ENCODE results near the gene CACYBP.
A peak's percentile ranks its signal among the peaks of the same experiment; 100 is the strongest.

The CACYBP gene, protein sequence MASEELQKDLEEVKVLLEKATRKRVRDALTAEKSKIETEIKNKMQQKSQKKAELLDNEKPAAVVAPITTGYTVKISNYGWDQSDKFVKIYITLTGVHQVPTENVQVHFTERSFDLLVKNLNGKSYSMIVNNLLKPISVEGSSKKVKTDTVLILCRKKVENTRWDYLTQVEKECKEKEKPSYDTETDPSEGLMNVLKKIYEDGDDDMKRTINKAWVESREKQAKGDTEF

GRCh38 chr1:174999936-175000696, at the start of gene CACYBP:
Gene CACYBP (plus strand): TSS chr1:174999947. CDS start chr1:175000181, 234 bp downstream.
- no peak for DNase-seq (ENCODE audit: low read depth)

- DNase-seq (ENCODE audit: low read depth): no peak
Observed at GRCh38 chr1:174953285-174954072, 46.3 kb upstream of the CACYBP start.

GRCh38 chr1:174954073-174954460, 45.7 kb upstream of the CACYBP start:
- DNase-seq (ENCODE audit: low read depth): no peak

DNA sequence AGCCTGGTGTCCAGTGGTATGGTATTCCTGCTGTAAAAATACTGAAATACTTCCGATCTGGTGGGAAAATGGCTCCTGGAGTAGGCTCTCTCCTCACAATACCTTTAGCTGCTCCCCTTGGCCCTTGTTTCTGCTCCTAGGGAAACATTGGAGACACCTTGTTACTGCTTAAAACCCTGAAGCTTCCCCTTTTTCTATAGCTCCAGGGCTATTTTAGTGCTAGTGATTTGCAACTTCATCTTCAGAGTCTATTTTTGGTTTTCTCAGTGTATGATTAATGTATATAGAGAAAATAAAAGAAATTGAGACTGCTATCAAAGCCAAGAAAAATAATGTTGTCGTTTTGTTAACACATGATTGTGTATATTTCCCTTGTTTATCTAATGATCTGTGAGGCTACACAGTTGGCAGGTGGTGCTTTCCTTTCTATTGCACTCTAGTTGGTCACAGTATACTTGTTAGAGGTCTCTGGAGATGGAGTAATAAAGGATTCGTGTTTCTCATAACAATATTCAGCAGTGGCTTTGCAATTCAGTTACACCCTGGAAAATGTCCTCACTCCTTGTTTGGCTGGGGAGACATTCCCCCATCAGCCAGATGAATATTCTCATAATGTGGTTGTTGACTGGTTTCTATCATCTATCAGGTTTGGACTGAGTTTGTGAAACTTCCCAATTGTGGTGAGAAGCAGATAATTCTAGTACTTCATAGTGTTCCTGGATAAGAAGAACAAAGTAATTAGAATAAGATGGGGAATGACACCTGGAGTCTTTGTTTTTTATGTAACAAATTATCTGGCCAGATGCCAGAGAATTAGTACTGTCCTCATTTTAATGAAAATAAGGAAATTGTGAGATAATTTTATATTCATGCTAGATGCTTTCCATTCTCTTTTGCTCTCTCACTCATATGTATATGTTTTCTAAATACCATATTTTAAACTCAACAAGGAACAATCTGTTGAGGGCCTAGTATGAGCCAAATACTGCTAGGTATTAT, 44.8 kb upstream of the CACYBP start:
- DNase-seq (ENCODE audit: low read depth): no peak

GRCh38 chr1:174956086-174956485, 43.7 kb upstream of the CACYBP start:
- no peak for DNase-seq (ENCODE audit: low read depth)

GRCh38 chr1:174956976-174957375, 42.8 kb upstream of the CACYBP start:
- DNase-seq (ENCODE audit: low read depth): no peak

DNA sequence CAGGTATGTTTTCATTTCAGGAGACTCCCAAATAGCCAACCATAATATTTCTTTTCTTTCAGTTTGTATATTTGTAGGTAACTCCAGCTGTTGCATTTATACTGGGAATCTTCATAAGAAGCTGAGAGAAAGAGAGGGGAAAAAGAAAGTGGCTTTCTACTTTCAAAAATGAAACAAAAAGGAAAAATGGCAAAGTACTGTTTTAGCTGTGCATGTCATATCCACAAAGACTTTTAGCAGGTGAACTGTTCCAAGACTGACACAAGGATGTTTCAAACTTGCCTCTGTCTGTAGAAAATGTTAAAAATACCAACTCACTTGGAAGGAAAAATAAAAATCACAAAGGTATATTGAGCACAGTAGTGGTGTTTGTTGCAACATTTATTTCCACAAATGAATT, 41.9 kb upstream of the CACYBP start:
- DNase-seq (ENCODE audit: low read depth): no peak

- no peak for DNase-seq (ENCODE audit: low read depth)
Observed at GRCh38 chr1:174958396-174958795, 41.4 kb upstream of the CACYBP start.

DNA sequence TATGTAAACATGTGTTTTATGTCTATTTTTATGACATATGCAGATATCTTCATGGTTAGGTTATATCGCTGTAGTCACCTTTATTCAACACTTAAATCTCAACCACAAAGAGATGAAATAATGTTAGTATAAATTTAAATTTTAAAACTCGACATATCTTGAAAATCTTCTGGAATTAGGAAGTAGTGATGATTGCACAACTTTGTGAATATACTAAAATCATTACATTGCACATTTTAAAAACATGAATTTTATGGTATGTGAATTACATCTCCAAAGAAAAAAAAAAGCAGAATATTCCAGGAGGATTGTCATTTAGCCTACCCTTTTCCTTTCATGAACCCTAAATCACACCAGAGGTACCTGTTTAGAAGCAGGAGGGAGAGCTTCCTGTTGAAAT, 39.4 kb upstream of the CACYBP start:
- DNase-seq (ENCODE audit: low read depth): no peak

- DNase-seq (ENCODE audit: low read depth): no peak
Observed at GRCh38 chr1:174963529-174964125, 36.1 kb upstream of the CACYBP start.

DNA sequence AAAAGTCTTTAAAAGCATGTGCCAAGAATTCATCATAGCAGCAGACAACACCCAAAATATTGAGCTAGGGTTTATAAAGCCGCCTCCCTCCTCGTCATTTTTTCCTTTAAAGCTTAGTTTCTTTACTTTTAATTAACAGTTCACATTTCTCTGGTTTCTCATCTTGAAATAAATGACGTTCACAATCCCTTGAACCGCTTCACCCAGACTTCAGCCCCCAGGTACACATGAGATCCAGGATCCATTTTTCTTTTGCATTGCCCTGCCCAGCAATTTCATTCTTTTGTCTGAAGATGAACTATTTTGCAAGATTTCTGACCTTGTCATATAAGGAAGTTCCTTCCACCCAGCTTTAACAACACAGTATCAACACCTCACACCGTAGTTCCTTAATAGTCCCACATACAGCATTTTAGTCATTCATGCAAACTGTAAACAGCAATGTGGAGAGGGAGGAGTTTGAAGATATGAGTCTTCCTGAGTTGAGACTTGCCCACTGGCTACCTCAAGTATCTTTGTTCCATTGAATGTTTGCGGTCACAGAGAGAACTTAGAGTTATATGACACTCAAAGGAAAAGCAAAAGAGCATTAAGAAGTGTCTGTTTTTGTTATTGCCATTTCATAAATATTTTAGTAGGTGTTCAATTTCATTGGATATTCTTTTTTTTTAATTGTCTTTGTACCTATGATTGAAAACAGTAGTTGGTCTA, 35.3 kb upstream of the CACYBP start:
- DNase-seq (ENCODE audit: low read depth): no peak

DNA sequence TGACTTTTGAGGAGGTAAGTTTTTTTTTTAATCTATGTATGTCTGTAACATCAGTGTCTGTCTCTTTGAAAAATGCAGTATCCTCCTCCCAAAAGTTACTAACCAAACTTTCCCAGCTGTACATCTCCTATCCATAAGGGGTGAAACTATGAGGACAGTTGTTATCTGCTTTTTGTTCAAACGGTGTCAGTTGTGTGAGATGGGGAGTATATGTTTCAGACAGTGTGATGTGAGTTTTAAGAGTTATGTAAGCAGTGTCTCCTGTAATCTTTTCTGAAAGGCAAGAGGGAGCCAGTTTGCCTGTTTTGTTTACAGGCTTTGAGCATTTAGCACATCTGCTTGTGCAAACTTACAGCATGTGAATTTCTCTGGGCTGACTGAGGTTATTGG, 34.8 kb upstream of the CACYBP start:
- no peak for DNase-seq (ENCODE audit: low read depth)

DNA sequence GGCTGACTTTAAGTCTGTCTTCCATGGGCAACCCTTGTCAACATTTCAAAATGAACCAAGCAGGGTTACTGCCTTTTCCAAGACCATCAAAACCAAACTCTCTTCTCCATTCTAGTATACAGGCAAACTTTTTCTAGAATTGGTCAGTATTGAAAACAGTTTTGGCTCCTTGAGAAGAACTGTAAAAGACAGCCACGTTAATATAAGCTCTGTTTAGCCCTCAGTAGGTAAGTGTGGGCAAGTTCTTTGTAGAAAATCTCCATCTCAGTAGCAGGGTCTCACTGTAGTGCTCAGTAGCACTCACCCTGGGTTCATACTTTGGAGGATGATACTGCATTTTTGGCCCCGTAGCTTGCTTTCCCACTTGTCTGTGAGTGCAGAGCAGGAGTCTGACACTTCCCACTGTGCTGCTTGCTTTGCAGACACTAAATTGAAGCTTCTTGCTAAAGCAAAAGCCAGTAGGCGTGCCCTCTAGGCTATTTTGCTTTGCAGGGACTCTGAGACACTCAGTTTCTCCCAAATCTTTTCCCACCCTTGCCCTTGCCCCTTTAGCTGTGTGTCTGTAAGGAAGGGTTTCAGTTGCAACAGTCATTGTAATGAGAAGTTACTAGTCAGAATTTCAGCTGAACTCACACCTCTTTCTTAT, 34.3 kb upstream of the CACYBP start:
- peak; percentile 9 for DNase-seq (ENCODE audit: low read depth)

DNA sequence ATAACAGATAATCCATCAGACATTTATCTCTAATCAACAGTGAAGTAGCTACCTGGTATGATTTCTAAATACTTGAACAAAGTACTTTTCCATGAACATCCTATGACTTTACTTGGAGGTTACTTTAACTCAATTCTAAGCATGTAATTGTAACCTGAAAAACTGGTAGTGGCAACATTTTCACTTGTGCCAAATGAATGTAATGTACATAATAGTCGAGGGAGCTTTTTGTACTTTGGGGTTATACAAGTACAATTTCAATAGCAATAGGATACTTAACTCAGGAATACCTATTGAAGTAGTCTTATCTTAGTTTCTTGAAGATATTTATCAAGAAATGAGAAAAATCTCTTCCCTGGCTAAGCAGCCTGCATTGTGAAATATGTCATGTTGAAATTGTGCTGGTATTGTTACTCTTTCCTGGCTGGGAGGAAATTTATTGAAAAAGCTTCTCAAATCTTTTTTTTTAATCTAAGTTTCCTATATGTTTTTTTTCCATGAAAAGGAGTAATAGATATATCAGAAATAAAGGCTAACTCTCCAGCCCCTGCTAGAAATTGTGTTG, 33.7 kb upstream of the CACYBP start:
- no peak for DNase-seq (ENCODE audit: low read depth)

GRCh38 chr1:174967845-174968705, 31.7 kb upstream of the CACYBP start:
- DNase-seq (ENCODE audit: low read depth): no peak

- DNase-seq (ENCODE audit: low read depth): no peak
Observed at GRCh38 chr1:174968750-174969244, 30.9 kb upstream of the CACYBP start.

DNA sequence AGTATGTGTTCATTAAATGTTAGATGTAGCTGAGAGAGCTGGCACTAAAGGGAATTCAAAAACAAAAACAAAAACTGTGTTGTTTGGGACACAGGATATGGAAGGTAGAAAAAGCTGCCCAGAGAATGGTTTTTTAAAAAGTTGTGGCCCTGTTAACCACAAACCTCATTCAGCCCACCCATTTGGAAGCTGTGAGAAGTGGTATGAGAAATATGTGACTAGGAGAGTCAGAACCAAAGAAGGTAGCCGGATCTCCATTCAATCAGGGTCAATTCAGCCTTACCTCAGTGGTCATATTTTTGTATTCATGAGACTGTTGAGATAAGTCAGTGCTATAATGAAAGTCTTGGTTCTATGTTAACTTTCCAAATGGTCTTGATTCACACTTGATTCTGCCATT, 29.8 kb upstream of the CACYBP start:
- no peak for DNase-seq (ENCODE audit: low read depth)

GRCh38 chr1:174971466-174971865, 28.3 kb upstream of the CACYBP start:
- DNase-seq (ENCODE audit: low read depth): no peak

GRCh38 chr1:174971902-174972301, 27.8 kb upstream of the CACYBP start:
- no peak for DNase-seq (ENCODE audit: low read depth)

Data from stimulated activated CD8-positive, alpha-beta memory T cell treated with anti-CD3 and anti-CD28 coated beads, Interleukin-12 subunit alpha, Interleukin-12 subunit beta, amount 100 ng/mL, for 1 hour (primary cell).